Fibroblast of lung (primary cell): Measurements from ENCODE around the gene TMEM169. TPM values are rescaled to one million over a fixed set of nuclear protein-coding genes. Genes with fewer than 3 reads are reported as not detected.

ENCODE experiments used
- DNase-seq, 2 donors: peaks; one replicate each; pipeline versions ENCODE4 v3.0.0 to v3.0.0-alpha.2; 2010; ENCODE audit warnings: low read depth in 2 of 2
- H2AFZ ChIP-seq: 2 replicates; pipeline ENCODE4 v1.5.1; 2012; ENCODE audit warnings: low read length, control low read depth, inconsistent platforms
- H3K27ac ChIP-seq: 2 replicates; pipeline ENCODE4 v1.5.1; 2011; ENCODE audit warnings: low read length, control low read depth; ENCODE audit not compliant: insufficient read depth
- H3K27me3 ChIP-seq: 2 replicates; pipeline ENCODE4 v1.5.1; 2011; ENCODE audit warnings: mild to moderate bottlenecking, low read length; ENCODE audit not compliant: control insufficient read depth, insufficient read depth
- H3K36me3 ChIP-seq: 2 replicates; pipeline ENCODE4 v1.5.1; 2011; ENCODE audit warnings: low read length; ENCODE audit not compliant: control insufficient read depth, insufficient read depth
- H3K4me1 ChIP-seq: 2 replicates; pipeline ENCODE4 v1.5.1; 2011; ENCODE audit warnings: low read length; ENCODE audit not compliant: control insufficient read depth, insufficient read depth; ENCODE audit errors: extremely low read depth
- H3K4me2 ChIP-seq: 2 replicates; pipeline ENCODE4 v1.5.1; 2011; ENCODE audit warnings: low read length, control low read depth; ENCODE audit not compliant: insufficient read depth; ENCODE audit errors: extremely low read depth
- H3K4me3 ChIP-seq, 4 experiments: fragments of 200-600 bp in 1 of 4; sonication (generic) in 1 of 4; replicated peaks in 1 of 4; 2 replicates each; pipeline ENCODE4 v1.5.1; 2011 to 2016; ENCODE audit warnings: low read length in 4 of 4, low read depth in 3 of 4, mild to moderate bottlenecking in 3 of 4, control low read depth in 2 of 4, inconsistent platforms in 1 of 4, mixed read lengths in 1 of 4; ENCODE audit not compliant: insufficient read depth in 1 of 4; ENCODE audit errors: control extremely low read depth in 1 of 4
- H3K79me2 ChIP-seq: 2 replicates; pipeline ENCODE4 v1.5.1; 2012; ENCODE audit warnings: mild to moderate bottlenecking, low read length, inconsistent platforms; ENCODE audit not compliant: control insufficient read depth, insufficient read depth
- H3K9ac ChIP-seq: 2 replicates; pipeline ENCODE4 v1.5.1; 2011; ENCODE audit warnings: mild to moderate bottlenecking, low read length, control low read depth; ENCODE audit not compliant: insufficient read depth
- H3K9me3 ChIP-seq: 2 replicates; pipeline ENCODE4 v1.5.1; 2012; ENCODE audit warnings: low read depth, low read length; ENCODE audit not compliant: control insufficient read depth, insufficient read depth
- H4K20me1 ChIP-seq: 2 replicates; pipeline ENCODE4 v1.5.1; 2011; ENCODE audit warnings: low read length; ENCODE audit not compliant: control insufficient read depth, insufficient read depth; ENCODE audit errors: extremely low read depth
- CTCF ChIP-seq, 2 donors: IDR thresholded peaks in 1 of 2; conservative IDR thresholded peaks in 1 of 2; 1 replicate in 1 of 2; 2 replicates in 1 of 2; pipeline ENCODE4 v1.5.1; 2011 to 2012; ENCODE audit warnings: low read length in 2 of 2, control low read depth in 1 of 2, inconsistent platforms in 1 of 2, low read depth in 1 of 2, mild to moderate bottlenecking in 1 of 2
- EZH2 ChIP-seq: IDR thresholded peaks from 2 replicates; pipeline ENCODE4 v1.5.1; 2012; ENCODE audit warnings: low read length, control low read depth, mild to moderate bottlenecking; ENCODE audit errors: missing control alignments
- polyA plus RNA-seq, 2 donors: library from polyadenylated mRNA; depleted of rRNA in 1 of 2; stranded (reverse) in 1 of 2; unstranded in 1 of 2; fragments of >200 nt; gene quantifications; 2 replicates each; pipeline ENCODE4 v1.2.1, GENCODE V29; 2011 to 2012; ENCODE audit warnings: missing spikeins in 1 of 2
- total RNA-seq: library from RNA; depleted of rRNA; stranded (reverse); fragments of >200 nt; gene quantifications from 2 replicates; pipeline ENCODE4 v1.2.1, GENCODE V29; 2014

The TMEM169 gene
- total and polyA plus RNA-seq, 2 donors (not counting 1 experiment from before 2014, with no cell fraction given) = 0.10 to 0.50 TPM

- Histone ChIP-seq H3K36me3 (no peaks in the 10 kb centered on the region), H3K9ac (no peak overlapping the region), H3K79me2 (no peaks in the 10 kb centered on the region), H3K4me1 (no peaks in the 10 kb centered on the region), H3K4me2 (no peak overlapping the region), H3K4me3 (no peak overlapping the region), H3K9me3 (no peaks in the 10 kb centered on the region), H4K20me1 (no peaks in the 10 kb centered on the region), H3K27ac (no peak overlapping the region), H2AFZ (no peak overlapping the region), H3K27me3 (no peaks in the 10 kb centered on the region)
- no peak for TF ChIP-seq EZH2
- TF ChIP-seq CTCF (conservative IDR thresholded peaks at IDR 0.05 in 1 of 2, IDR thresholded peaks at IDR 0.05 in 1 of 2; ENCODE audit: low read depth in 1 of 2, low read length in 2 of 2) = no peak
- no peak for DNase-seq
These were observed 10.4 kb upstream of the TMEM169 start for GRCh38 chr2:216071111-216071851.

DNA sequence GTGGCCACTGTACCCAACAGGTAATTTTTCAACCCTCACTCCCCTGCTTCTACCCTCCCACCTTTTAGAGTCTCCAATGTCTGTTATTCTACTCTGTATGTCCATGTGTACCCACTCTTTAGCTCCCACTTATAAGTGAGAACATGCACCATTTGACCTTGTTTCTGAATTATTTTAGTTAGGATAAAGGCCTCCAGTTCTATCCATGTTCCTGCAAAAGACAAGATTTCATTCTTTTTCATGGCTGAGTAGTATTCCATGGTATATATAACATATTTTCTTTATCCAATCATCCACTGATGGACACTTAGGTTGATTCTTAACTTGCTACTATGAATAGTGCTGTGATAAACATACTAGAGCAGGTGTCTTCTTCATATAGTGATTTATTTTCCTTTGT lies 9.2 kb upstream of the TMEM169 start:
- Histone ChIP-seq H3K27me3 (no peaks in the 10 kb centered on the region), H4K20me1 (no peaks in the 10 kb centered on the region), H2AFZ (no peak overlapping the region), H3K4me3 (no peak overlapping the region), H3K9ac (no peak overlapping the region), H3K4me1 (no peaks in the 10 kb centered on the region), H3K4me2 (no peak overlapping the region), H3K9me3 (no peaks in the 10 kb centered on the region), H3K79me2 (no peaks in the 10 kb centered on the region), H3K27ac (no peak overlapping the region), H3K36me3 (no peaks in the 10 kb centered on the region)
- no peak for DNase-seq
- TF ChIP-seq CTCF (conservative IDR thresholded peaks at IDR 0.05 in 1 of 2, IDR thresholded peaks at IDR 0.05 in 1 of 2; ENCODE audit: low read depth in 1 of 2, low read length in 2 of 2) (no peak), EZH2 (no peak)

GRCh38 chr2:216073773-216074172 lies 7.9 kb upstream of the TMEM169 start:
- DNase-seq = no peak
- TF ChIP-seq CTCF (conservative IDR thresholded peaks at IDR 0.05 in 1 of 2, IDR thresholded peaks at IDR 0.05 in 1 of 2; ENCODE audit: low read depth in 1 of 2, low read length in 2 of 2) (no peak), EZH2 (no peak)
- Histone ChIP-seq H3K4me2 (no peak overlapping the region), H3K27ac (no peak overlapping the region), H3K9me3 (no peaks in the 10 kb centered on the region), H3K4me3 (no peak overlapping the region), H3K79me2 (no peaks in the 10 kb centered on the region), H4K20me1 (no peaks in the 10 kb centered on the region), H3K27me3 (no peaks in the 10 kb centered on the region), H3K36me3 (no peaks in the 10 kb centered on the region), H2AFZ (no peak overlapping the region), H3K9ac (no peak overlapping the region), H3K4me1 (no peaks in the 10 kb centered on the region)
